HG03196 (cell line): ENCODE measurements around the gene SLC16A3.
"Not testable (repeated sequence)": the region's sequence is repeated elsewhere in the genome, so short reads cannot be mapped to it uniquely, and the experiment has no call there.

Experiments used
- ATAC-seq: cut with Tn5 transposase; IDR thresholded peaks from one replicate; pipeline ENCODE4 v1.9.1; 2021; ENCODE audit not compliant: unreplicated experiment

Gene SLC16A3

DNA sequence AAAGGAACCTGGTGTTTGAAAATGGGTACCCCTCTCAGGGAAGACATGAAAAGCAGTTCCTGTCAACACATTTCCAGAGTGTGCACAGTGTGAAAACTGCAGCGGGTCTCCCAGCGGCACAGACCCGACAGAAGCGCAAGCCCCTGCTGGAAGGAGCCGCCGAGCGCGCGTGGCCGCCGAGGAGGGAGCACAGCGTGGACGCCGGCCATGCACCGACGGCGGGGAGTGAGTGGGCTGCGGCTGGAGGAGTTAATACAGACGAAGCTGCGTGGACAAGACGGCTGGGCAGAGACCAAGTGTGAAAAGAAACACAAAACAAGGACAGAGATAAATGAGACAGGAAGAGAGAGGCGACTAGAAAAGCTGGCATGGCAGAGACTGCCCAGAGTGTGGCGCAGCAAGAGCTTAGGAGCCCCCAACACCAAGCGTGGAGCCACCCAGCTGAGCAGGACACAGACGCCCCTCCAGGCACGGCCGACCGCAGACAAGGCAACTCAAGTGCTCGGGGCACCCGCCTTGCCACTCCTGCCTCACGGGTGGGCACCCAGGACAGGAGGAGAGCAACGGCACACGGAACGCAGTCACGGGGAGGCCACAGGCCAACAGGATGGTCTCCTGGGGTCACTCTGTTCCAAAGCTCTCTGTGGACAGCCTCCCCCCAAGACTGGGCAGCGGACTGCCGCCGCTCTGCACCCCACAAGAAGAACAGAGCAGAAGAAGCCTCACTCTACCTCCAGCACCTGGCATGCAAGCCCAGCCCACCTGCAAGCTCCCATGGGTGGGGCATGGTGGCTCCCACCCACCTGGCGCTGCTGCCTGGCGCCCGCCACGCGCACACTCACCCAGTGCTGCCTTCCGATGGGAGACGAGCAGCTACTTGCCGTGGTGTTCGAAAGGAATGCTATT is 16.5 kb downstream of the SLC16A3 start:
- ATAC-seq = no peak

DNA sequence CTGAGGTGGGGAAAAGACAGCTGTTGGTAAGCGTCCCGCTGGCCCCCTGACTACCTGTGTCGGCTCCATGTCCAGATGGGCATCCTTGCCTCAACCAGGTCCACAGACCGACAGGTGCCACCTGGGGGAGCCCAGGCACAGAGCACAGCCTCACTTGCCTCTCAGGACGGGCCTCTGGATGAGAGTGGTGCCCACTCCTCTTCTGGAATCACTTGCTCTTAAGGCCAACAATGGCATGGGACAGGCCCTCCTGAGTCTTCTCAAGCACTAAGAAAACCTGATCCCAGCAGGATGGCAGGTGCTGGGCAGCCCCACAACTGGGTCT is 17.2 kb downstream of the SLC16A3 start:
- no peak for ATAC-seq

- ATAC-seq = no peak
Observed at GRCh38 chr17:82246365-82247181, 17.7 kb downstream of the SLC16A3 start.

- ATAC-seq = no peak
Observed at GRCh38 chr17:82247182-82247823, 18.5 kb downstream of the SLC16A3 start.

DNA sequence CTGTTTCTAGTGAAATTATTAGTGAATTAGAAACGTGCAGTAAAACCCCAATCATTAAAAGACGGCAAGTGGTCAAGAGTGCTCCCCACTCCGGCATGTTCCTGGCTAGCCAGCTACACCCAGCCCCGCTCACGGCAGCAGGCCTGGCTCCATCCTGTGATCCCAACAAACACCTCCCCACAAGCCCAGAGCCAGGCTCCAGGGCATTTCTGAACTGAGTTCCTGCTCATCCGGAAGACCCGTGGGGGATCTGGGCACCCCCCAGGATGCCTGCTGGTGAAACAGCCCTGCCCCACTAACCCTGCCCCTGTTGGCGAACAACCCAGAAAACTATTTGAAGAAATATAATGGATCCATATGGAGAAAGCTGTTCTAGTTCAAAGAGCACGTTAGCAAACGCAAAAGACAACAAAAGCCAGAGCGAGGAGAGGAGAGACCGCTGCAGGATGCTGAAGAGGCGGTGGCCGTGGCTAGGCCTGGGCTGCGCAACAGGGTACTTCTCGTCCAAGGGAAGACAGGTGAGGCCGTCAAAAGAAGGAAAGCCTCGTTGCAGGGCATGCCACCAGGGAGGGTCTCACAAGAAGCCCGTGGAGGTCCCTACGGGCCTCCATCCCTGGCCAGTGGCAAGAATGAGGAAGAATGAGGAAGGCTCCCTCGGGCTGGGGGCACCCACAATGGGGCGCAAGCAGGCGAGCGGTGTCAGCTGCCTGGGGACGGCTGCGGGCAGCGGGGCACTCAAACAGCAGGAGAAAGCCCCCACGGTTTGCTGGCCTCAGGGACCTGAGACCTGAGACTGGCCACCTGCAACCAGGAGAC is 19.2 kb downstream of the SLC16A3 start:
- no peak for ATAC-seq

GRCh38 chr17:82248815-82249674 is 20.2 kb downstream of the SLC16A3 start:
- no peak for ATAC-seq

GRCh38 chr17:82249896-82250581 is 21.2 kb downstream of the SLC16A3 start:
- no peak for ATAC-seq

- no peak for ATAC-seq
Observed at GRCh38 chr17:82250868-82251500, 22.1 kb downstream of the SLC16A3 start.

- no peak for ATAC-seq
Observed at GRCh38 chr17:82252511-82253178, 23.8 kb downstream of the SLC16A3 start.

DNA sequence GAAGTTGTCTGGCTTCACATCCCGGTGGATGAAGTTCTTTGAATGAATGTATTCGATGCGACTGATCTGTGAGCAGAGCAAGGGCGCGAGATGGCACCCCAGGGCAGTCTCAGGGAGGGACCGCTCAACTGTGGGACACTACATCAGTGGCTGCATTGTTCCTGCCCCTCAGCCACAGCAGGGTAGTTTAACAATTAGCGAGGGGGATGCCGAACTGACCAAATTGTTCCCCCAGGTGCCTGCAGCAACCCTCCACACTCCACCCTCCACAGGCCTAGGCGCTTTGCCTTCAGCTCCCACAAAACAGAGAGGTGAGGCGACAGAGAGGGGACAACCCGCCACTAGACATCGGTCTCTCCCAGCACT is 24.3 kb downstream of the SLC16A3 start:
- no peak for ATAC-seq

DNA sequence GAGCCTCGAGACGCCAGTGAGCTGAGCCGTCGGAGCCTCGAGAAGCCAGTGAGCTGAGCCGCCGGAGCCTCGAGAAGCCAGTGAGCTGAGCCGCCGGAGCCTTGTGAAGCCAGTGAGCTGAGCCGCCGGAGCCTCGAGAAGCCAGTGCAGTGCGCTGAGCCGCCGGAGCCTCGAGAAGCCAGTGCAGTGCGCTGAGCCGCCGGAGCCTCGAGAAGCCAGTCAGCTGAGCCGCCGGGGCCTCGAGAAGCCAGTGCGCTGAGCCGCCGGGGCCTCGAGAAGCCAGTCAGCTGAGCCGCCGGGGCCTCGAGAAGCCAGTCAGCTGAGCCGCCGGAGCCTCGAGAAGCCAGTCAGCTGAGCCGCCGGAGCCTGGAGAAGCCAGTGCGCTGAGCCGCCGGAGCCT is 25.3 kb downstream of the SLC16A3 start:
- ATAC-seq = not testable (repeated sequence)

- ATAC-seq = not testable (repeated sequence)
Observed at GRCh38 chr17:82254746-82255145, 25.9 kb downstream of the SLC16A3 start.

- no peak for ATAC-seq
Observed at GRCh38 chr17:82255402-82255972, 26.6 kb downstream of the SLC16A3 start.

GRCh38 chr17:82256242-82256885 is 27.5 kb downstream of the SLC16A3 start:
- no peak for ATAC-seq

- no peak for ATAC-seq
Observed at GRCh38 chr17:82257473-82257872, 28.6 kb downstream of the SLC16A3 start.

DNA sequence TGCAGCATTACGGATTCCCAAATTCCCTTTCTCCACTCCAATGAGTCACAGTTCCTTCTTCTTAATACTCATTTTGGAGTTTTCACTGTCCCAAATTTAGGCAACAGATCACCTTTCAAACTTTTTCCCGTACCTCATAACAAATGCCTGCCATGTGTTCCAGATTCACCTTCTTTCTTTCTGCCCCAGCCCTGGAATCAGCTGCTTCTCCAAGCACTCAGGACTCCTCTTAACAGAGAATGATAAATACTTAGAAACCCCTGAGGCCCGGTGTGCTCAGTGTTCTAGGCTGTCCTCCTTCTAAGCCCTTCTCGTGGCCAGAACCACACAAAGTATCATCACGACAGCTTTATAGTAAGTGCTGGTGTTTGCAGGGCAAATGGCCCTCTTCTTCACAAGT is 29.7 kb downstream of the SLC16A3 start:
- ATAC-seq = no peak
